Measurements from ENCODE around the gene RPTOR. TPM values are rescaled to one million over a fixed set of nuclear protein-coding genes. Genes with fewer than 3 reads are reported as not detected.

RPTOR gene
- total RNA-seq, 1 experiment from 2014 or later: 19.7 TPM

- DNase-seq (ENCODE audit: extremely low read depth, low read depth): no peak
Observed at GRCh38 chr17:80708480-80708879, 163.8 kb downstream of the RPTOR start.

GRCh38 chr17:80709090-80709695 lies 164.6 kb downstream of the RPTOR start:
- DNase-seq (ENCODE audit: extremely low read depth, low read depth): no peak

GRCh38 chr17:80710714-80711302 lies 166.2 kb downstream of the RPTOR start:
- no peak for DNase-seq (ENCODE audit: extremely low read depth, low read depth)

GRCh38 chr17:80712089-80712488 lies 167.5 kb downstream of the RPTOR start:
- DNase-seq (ENCODE audit: extremely low read depth, low read depth): no peak

GRCh38 chr17:80712606-80713005 lies 168.0 kb downstream of the RPTOR start:
- no peak for DNase-seq (ENCODE audit: extremely low read depth, low read depth)

GRCh38 chr17:80716986-80717719 lies 172.5 kb downstream of the RPTOR start:
- DNase-seq (ENCODE audit: extremely low read depth, low read depth): no peak

GRCh38 chr17:80717720-80718083 lies 173.1 kb downstream of the RPTOR start:
- DNase-seq (ENCODE audit: extremely low read depth, low read depth): no peak

- DNase-seq (ENCODE audit: extremely low read depth, low read depth): no peak
Observed at GRCh38 chr17:80718428-80718827, 173.8 kb downstream of the RPTOR start.

GRCh38 chr17:80719449-80719848 lies 174.8 kb downstream of the RPTOR start:
- DNase-seq (ENCODE audit: extremely low read depth, low read depth): no peak

- peak; percentile 76 for DNase-seq (ENCODE audit: extremely low read depth, low read depth)
Observed at GRCh38 chr17:80720610-80721577, 176.3 kb downstream of the RPTOR start.

GRCh38 chr17:80722661-80723060 lies 178.0 kb downstream of the RPTOR start:
- DNase-seq (ENCODE audit: extremely low read depth, low read depth): no peak

- peak; percentile 14 for DNase-seq (ENCODE audit: extremely low read depth, low read depth)
Observed at GRCh38 chr17:80724775-80725266, 180.2 kb downstream of the RPTOR start.

- no peak for DNase-seq (ENCODE audit: extremely low read depth, low read depth)
Observed at GRCh38 chr17:80725517-80725916, 180.9 kb downstream of the RPTOR start.

GRCh38 chr17:80726558-80727408 lies 182.1 kb downstream of the RPTOR start:
- DNase-seq (ENCODE audit: extremely low read depth, low read depth): no peak

GRCh38 chr17:80727409-80727755 lies 182.7 kb downstream of the RPTOR start:
- DNase-seq (ENCODE audit: extremely low read depth, low read depth): no peak

GRCh38 chr17:80729016-80729415 lies 184.4 kb downstream of the RPTOR start:
- DNase-seq (ENCODE audit: extremely low read depth, low read depth): no peak

GRCh38 chr17:80729761-80730160 lies 185.1 kb downstream of the RPTOR start:
- no peak for DNase-seq (ENCODE audit: extremely low read depth, low read depth)

GRCh38 chr17:80730739-80731138 lies 186.1 kb downstream of the RPTOR start:
- DNase-seq (ENCODE audit: extremely low read depth, low read depth): no peak

- DNase-seq (ENCODE audit: extremely low read depth, low read depth): no peak
Observed at GRCh38 chr17:80731323-80731722, 186.7 kb downstream of the RPTOR start.

GRCh38 chr17:80732268-80732667 lies 187.6 kb downstream of the RPTOR start:
- DNase-seq (ENCODE audit: extremely low read depth, low read depth): no peak
